ENCODE results near the gene DOK4. TPM values are rescaled to one million over a fixed set of nuclear protein-coding genes. Genes with fewer than 3 reads are reported as not detected.

The DOK4 gene
- total RNA-seq, 1 experiment from 2014 or later = 27.4 TPM

DNA sequence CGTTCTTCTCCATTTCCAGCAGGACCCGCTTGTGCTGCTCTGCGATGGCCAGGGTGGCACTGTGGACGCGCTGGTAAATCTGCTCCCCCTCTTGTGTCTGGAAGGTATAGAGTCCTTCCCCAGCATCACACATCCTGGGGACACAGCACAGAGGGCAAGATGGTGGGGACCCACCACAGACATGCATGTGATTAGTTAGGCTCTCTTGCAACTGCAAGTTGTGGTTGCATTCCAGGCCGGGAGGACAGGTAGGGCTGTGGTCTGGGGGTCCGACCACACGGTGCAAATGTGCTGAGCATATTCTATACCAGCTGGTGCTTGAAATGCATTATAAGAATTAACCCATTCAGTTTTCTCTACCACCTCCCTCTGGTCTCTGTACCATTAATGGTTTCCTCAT lies 12.4 kb downstream of the DOK4 start:
- Histone ChIP-seq H3K4me3 (no peak overlapping the region), H3K9me3 (ENCODE audit: insufficient read depth, low read depth) (no peaks in the 10 kb centered on the region), H3F3A (ENCODE audit: insufficient read depth, low read depth) (no peaks in the 10 kb centered on the region), H3K27me3 (ENCODE audit: insufficient read depth, low read depth) (no peaks in the 10 kb centered on the region), H3K36me3 (ENCODE audit: low read depth) (peaks cover 4% of the 10 kb centered on the region; the same call in 1 of the 2 replicates), H4K20me1 (ENCODE audit: insufficient read depth) (no peaks in the 10 kb centered on the region), H3K79me2 (ENCODE audit: low read depth) (no peaks in the 10 kb centered on the region), H3K4me1 (replicated peaks; ENCODE audit: insufficient read depth) (no peaks in the 10 kb centered on the region), H3K4me2 (no peak overlapping the region), H3K27ac (no peak overlapping the region), H2AFZ (no peak overlapping the region), H3K9me2 (ENCODE audit: insufficient read depth) (no peaks in the 10 kb centered on the region)
- CTCF ChIA-PET = no interaction called here
- no TSS peak for BruUV-seq (replicated peaks)
- POLR2A ChIA-PET (ENCODE audit: unreplicated experiment) = no interaction called here
- TF ChIP-seq, protein P1, sequence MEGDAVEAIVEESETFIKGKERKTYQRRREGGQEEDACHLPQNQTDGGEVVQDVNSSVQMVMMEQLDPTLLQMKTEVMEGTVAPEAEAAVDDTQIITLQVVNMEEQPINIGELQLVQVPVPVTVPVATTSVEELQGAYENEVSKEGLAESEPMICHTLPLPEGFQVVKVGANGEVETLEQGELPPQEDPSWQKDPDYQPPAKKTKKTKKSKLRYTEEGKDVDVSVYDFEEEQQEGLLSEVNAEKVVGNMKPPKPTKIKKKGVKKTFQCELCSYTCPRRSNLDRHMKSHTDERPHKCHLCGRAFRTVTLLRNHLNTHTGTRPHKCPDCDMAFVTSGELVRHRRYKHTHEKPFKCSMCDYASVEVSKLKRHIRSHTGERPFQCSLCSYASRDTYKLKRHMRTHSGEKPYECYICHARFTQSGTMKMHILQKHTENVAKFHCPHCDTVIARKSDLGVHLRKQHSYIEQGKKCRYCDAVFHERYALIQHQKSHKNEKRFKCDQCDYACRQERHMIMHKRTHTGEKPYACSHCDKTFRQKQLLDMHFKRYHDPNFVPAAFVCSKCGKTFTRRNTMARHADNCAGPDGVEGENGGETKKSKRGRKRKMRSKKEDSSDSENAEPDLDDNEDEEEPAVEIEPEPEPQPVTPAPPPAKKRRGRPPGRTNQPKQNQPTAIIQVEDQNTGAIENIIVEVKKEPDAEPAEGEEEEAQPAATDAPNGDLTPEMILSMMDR (conservative IDR thresholded peaks at IDR 0.05) = no peak
- TF ChIP-seq EZH2 (IDR thresholded peaks at IDR 0.05; ENCODE audit: low read depth) = no peak
- DNase-seq = no peak
- intact Hi-C loops (cut with micrococcal nuclease; ENCODE audit: unreplicated experiment) = no loop called here

DNA sequence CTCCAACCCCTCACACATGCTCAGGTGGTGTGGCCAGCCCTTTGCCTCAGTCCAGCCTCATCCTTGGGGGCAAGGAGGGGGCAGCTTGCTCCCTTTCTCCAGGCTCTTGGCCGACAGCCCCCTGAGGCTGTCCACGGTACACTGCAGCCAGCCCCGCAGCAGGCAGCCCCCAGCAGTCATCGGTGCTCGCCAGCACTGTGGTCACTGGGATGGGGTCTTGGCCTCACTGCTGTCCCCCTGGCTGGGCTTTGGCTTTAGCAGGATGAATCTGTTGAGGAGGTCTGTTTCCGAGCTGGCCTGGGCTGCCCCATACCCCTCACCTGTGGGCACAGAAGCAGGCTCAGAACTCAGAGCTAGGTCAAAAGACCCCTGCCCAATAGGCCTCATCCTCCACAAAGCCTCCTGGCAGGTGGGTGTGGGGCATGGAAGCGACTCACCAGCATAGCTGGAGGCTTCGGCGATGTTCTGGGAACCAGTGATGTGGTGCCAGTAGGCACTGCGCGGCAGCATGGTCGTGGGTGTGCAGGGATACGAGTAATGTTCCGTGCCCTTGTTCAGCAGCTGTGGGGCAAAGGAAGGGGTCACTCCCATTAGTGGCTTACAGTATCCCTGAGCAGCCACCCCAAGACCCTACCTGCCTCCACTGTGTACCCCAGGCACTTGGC lies 13.0 kb downstream of the DOK4 start:
- POLR2A ChIA-PET (ENCODE audit: unreplicated experiment) = no interaction called here
- CTCF ChIA-PET = no interaction called here
- Histone ChIP-seq H3K9me3 (ENCODE audit: insufficient read depth, low read depth) (no peaks in the 10 kb centered on the region), H3K9me2 (ENCODE audit: insufficient read depth) (no peaks in the 10 kb centered on the region), H3K36me3 (ENCODE audit: low read depth) (peaks cover 10% of the 10 kb centered on the region; the same call in 1 of the 2 replicates), H4K20me1 (ENCODE audit: insufficient read depth) (no peaks in the 10 kb centered on the region), H2AFZ (no peak overlapping the region), H3K27me3 (ENCODE audit: insufficient read depth, low read depth) (no peaks in the 10 kb centered on the region), H3K79me2 (ENCODE audit: low read depth) (no peaks in the 10 kb centered on the region), H3K4me3 (no peak overlapping the region), H3K27ac (no peak overlapping the region), H3K4me2 (no peak overlapping the region), H3F3A (ENCODE audit: insufficient read depth, low read depth) (no peaks in the 10 kb centered on the region), H3K4me1 (replicated peaks; ENCODE audit: insufficient read depth) (no peaks in the 10 kb centered on the region)
- TF ChIP-seq, protein P1 (conservative IDR thresholded peaks at IDR 0.05) = no peak
- no peak for TF ChIP-seq EZH2 (IDR thresholded peaks at IDR 0.05; ENCODE audit: low read depth)
- no peak for DNase-seq
- BruUV-seq (replicated peaks) = no TSS peak
- intact Hi-C loops (cut with micrococcal nuclease; ENCODE audit: unreplicated experiment) = no loop called here

DNA sequence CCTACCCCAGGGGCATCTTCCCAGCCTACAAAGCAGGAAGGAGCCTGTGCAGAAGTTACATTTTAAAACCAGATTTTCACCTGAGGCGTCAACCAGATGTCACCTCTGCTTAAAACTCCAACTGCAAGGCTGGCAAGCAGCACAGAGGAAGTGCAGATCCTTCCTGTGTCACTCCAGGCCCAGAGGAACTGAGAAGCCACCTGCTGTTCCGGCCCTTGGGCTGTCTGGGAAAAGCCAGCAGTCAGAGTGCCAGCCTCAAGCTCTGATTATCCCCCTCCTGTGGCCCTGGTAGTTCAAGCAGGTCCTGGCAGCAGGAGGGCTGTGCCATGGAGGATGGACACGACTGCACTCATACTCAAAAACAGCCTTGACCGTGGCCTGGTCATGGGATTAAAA lies 13.6 kb downstream of the DOK4 start:
- no peaks in the 10 kb centered on the region for H3K9me2 ChIP-seq (ENCODE audit: insufficient read depth)
- H3F3A ChIP-seq (ENCODE audit: insufficient read depth, low read depth) = no peaks in the 10 kb centered on the region
- H3K27me3 ChIP-seq (ENCODE audit: insufficient read depth, low read depth) = no peaks in the 10 kb centered on the region
- no TSS peak for BruUV-seq (replicated peaks)
- no peak for DNase-seq
- no peaks in the 10 kb centered on the region for H3K79me2 ChIP-seq (ENCODE audit: low read depth)
- intact Hi-C loops (cut with micrococcal nuclease; ENCODE audit: unreplicated experiment) = no loop called here
- H3K4me3 ChIP-seq = no peak overlapping the region
- H3K4me1 ChIP-seq (replicated peaks; ENCODE audit: insufficient read depth) = no peaks in the 10 kb centered on the region
- H3K9me3 ChIP-seq (ENCODE audit: insufficient read depth, low read depth) = no peaks in the 10 kb centered on the region
- no peak overlapping the region for H2AFZ ChIP-seq
- TF ChIP-seq, protein P1 (conservative IDR thresholded peaks at IDR 0.05) = no peak
- TF ChIP-seq EZH2 (IDR thresholded peaks at IDR 0.05; ENCODE audit: low read depth) = no peak
- ChIA-PET CTCF (no interaction called here), POLR2A (ENCODE audit: unreplicated experiment) (no interaction called here)
- peaks cover 12% of the 10 kb centered on the region; the same call in 1 of the 2 replicates for H3K36me3 ChIP-seq (ENCODE audit: low read depth)
- H3K4me2 ChIP-seq = no peak overlapping the region
- H3K27ac ChIP-seq = no peak overlapping the region
- no peaks in the 10 kb centered on the region for H4K20me1 ChIP-seq (ENCODE audit: insufficient read depth)
